GM12878 (cell line): Measurements from ENCODE around the gene SLC15A4. TPM values are rescaled to one million over a fixed set of nuclear protein-coding genes. Genes with fewer than 3 reads are reported as not detected.

ENCODE experiments used
- ATAC-seq: fragments of 200-7000 bp; cut with Tn5 transposase; 3 replicates; pipeline ENCODE4 v1.9.1; 2020; ENCODE audit warnings: mild to moderate bottlenecking, moderate library complexity
- BruUV-seq: library from RNA; stranded (reverse); fragments of 400-500 nt; replicated peaks from 2 replicates; lab custom pipeline; 2021; lab: Mats Ljungman, UMichigan
- CTCF ChIA-PET: fragments of 300-600 bp; sonication (Branson Sonifier 250); formaldehyde crosslinking; extraction: SDS; loops from one replicate; lab custom pipeline; 2021; ENCODE audit warnings: inconsistent platforms; lab: Yijun Ruan, JAX
- POLR2A ChIA-PET: fragments of 350-600 bp; formaldehyde crosslinking; extraction: SDS; loops from one replicate; lab custom pipeline; 2021; ENCODE audit warnings: inconsistent platforms; lab: Charles Lee
- RAD21 ChIA-PET: fragments of 300-600 bp; sonication (Branson Sonifier 250); formaldehyde crosslinking; loops from one replicate; lab custom pipeline; 2023; ENCODE audit warnings: antibody characterized with exemption; ENCODE audit not compliant: unreplicated experiment; lab: Charles Lee
- SMC1A ChIA-PET: fragments of 300-600 bp; sonication (Branson Sonifier 250); formaldehyde crosslinking; loops from one replicate; lab custom pipeline; 2023; ENCODE audit not compliant: unreplicated experiment, uncharacterized antibody; lab: Charles Lee
- DNase-seq: peaks from one replicate; pipeline ENCODE4 v3.0.0-alpha.2; 2011; ENCODE audit warnings: low read depth, low spot score
- FAIRE-seq: peaks from 3 replicates; lab custom pipeline; 2011; peaks lifted over from hg19 to GRCh38; lab: Jason Lieb, UNC
- H2AFZ ChIP-seq: 2 replicates; pipeline ENCODE4 v1.6.0; 2011; ENCODE audit warnings: low read depth, low read length, control low read depth; ENCODE audit not compliant: control insufficient read depth
- H3K27ac ChIP-seq: 2 replicates; pipeline ENCODE4 v1.5.1; 2011; ENCODE audit warnings: control low read depth; ENCODE audit not compliant: control insufficient read depth, insufficient read depth
- H3K27me3 ChIP-seq, 2 experiments: replicated peaks in 1 of 2; 2 replicates each; pipeline versions ENCODE4 v1.6.0 to v1.6.1; 2011; ENCODE audit warnings: low read length in 1 of 2; ENCODE audit not compliant: control insufficient read depth in 2 of 2, insufficient read depth in 2 of 2
- H3K36me3 ChIP-seq, 2 experiments: 2 replicates each; pipeline ENCODE4 v1.5.1; 2011; ENCODE audit warnings: low read length in 1 of 2; ENCODE audit not compliant: control insufficient read depth in 2 of 2, insufficient read depth in 2 of 2
- H3K4me1 ChIP-seq: 2 replicates; pipeline ENCODE4 v1.6.1; 2011; ENCODE audit warnings: mild to moderate bottlenecking, low read length, moderate library complexity, mixed read lengths; ENCODE audit not compliant: control insufficient read depth, insufficient read depth
- H3K4me2 ChIP-seq: 2 replicates; pipeline ENCODE4 v1.6.0; 2011; ENCODE audit warnings: control low read depth; ENCODE audit not compliant: control insufficient read depth, insufficient read depth
- H3K4me3 ChIP-seq: fragments of 200-600 bp; sonication (generic); 2 replicates; pipeline ENCODE4 v1.5.1; 2016
- H3K79me2 ChIP-seq: 2 replicates; pipeline ENCODE4 v1.6.0; 2011; ENCODE audit warnings: low read length; ENCODE audit not compliant: control insufficient read depth, insufficient read depth
- H3K9ac ChIP-seq: 2 replicates; pipeline ENCODE4 v1.8.0; 2011; ENCODE audit warnings: low read length, control low read depth, mixed read lengths; ENCODE audit not compliant: control insufficient read depth, insufficient read depth
- H3K9me3 ChIP-seq: replicated peaks from 3 replicates; pipeline ENCODE4 v1.5.1; 2011; ENCODE audit warnings: mild to moderate bottlenecking, low read length; ENCODE audit not compliant: control insufficient read depth, insufficient read depth
- H4K20me1 ChIP-seq: 2 replicates; pipeline ENCODE4 v1.6.0; 2011; ENCODE audit not compliant: control insufficient read depth, insufficient read depth
- ATF3 ChIP-seq: IDR thresholded peaks from 2 replicates; pipeline ENCODE4 v1.6.1; 2011; ENCODE audit warnings: low read depth, mild to moderate bottlenecking, low read length, moderate library complexity, borderline replicate concordance; ENCODE audit errors: extremely low read depth
- FOXM1 ChIP-seq: IDR thresholded peaks from 2 replicates; pipeline ENCODE4 v1.6.1; 2012; ENCODE audit warnings: low read depth, mild to moderate bottlenecking, inconsistent platforms, low read length, moderate library complexity
- MTA2 ChIP-seq: fragments of 450-650 bp; IDR thresholded peaks from 2 replicates; pipeline ENCODE4 v1.6.1; 2016; ENCODE audit warnings: low read depth, mild to moderate bottlenecking, moderate library complexity
- NFXL1 ChIP-seq: fragments of 450-650 bp; IDR thresholded peaks from 2 replicates; pipeline ENCODE4 v1.6.1; 2017; ENCODE audit warnings: antibody characterized with exemption, mild to moderate bottlenecking, borderline replicate concordance
- NFYB ChIP-seq: IDR thresholded peaks from 2 replicates; pipeline ENCODE4 v1.6.1; 2011; ENCODE audit warnings: low read depth, mild to moderate bottlenecking, low read length, improper control_type of control experiment, moderate library complexity; ENCODE audit not compliant: insufficient read depth
- RAD51 ChIP-seq: fragments of 450-650 bp; IDR thresholded peaks from 2 replicates; pipeline ENCODE4 v1.6.1; 2016; ENCODE audit warnings: moderate library complexity, mild to moderate bottlenecking, inconsistent platforms
- SREBF1 ChIP-seq: IDR thresholded peaks from 2 replicates; pipeline ENCODE4 v1.6.1; 2012; ENCODE audit warnings: mild to moderate bottlenecking, low read length
- TBL1XR1 ChIP-seq: IDR thresholded peaks from 2 replicates; pipeline ENCODE4 v1.6.1; 2012; ENCODE audit warnings: low read depth, low read length, improper control_type of control experiment
- ZNF207 ChIP-seq: fragments of 450-650 bp; IDR thresholded peaks from 2 replicates; pipeline ENCODE4 v1.6.1; 2014; ENCODE audit warnings: antibody characterized with exemption, mild to moderate bottlenecking, borderline replicate concordance
- ZNF217 ChIP-seq: fragments of 450-650 bp; IDR thresholded peaks from 2 replicates; pipeline ENCODE4 v1.6.1; 2017; ENCODE audit warnings: antibody characterized with exemption, mild to moderate bottlenecking
- WGBS: methylation state at CpG from one replicate; pipeline ENCODE4 v1.1.6; 2016; ENCODE audit warnings: low lambda C conversion rate; ENCODE audit not compliant: insufficient replicate concordance, insufficient coverage; ENCODE audit errors: missing lambda C conversion rate; 5-methylcytosine and 5-hydroxymethylcytosine counted together
- in situ Hi-C: fragments of 300-500 bp; cut with MboI; formaldehyde crosslinking; loops from 9 replicates; pipeline ENCODE4 v1.14.3; 2018; ENCODE audit warnings: mixed read lengths
- intact Hi-C: fragments of 100-400 bp; cut with micrococcal nuclease; formaldehyde crosslinking; loops from one replicate; pipeline ENCODE4 v1.14.2; 2022; ENCODE audit not compliant: unreplicated experiment
- polyA plus RNA-seq, 11 experiments: library from polyadenylated mRNA; depleted of rRNA in 4 of 11; unstranded in 6 of 11; stranded (reverse) in 5 of 11; fragments of >200 nt; fragmentation: Nextera tagmentation in 4 of 11; fragmentation: Illumina TruSeq in 1 of 11; extraction: Ambion mirVana in 4 of 11; extraction: Trizol in 1 of 11; gene quantifications; 1 replicate in 1 of 11; 2 replicates in 10 of 11; pipeline versions ENCODE4 v1.2.1 to v1.2.3, GENCODE V29; 2011 to 2016; ENCODE audit warnings: inconsistent platforms in 2 of 11, missing spikeins in 2 of 11, low read depth in 1 of 11
- total RNA-seq, 4 experiments: library from RNA; depleted of rRNA in 3 of 4; stranded (reverse); fragments of >200 nt in 3 of 4; fragmentation: Illumina TruSeq in 1 of 4; extraction: Trizol in 1 of 4; gene quantifications; 2 replicates each; pipeline versions ENCODE4 v1.2.1 to v1.2.3, GENCODE V29; 2013 to 2021
- TF ChIP-seq, protein P1 (sequence below): fragments of 450-650 bp; IDR thresholded peaks from 2 replicates; pipeline ENCODE4 v1.6.1; 2016; ENCODE audit warnings: mild to moderate bottlenecking
- TF ChIP-seq, protein P2 (sequence below): IDR thresholded peaks from 2 replicates; pipeline ENCODE4 v1.6.1; 2012; ENCODE audit warnings: low read length, inconsistent platforms
- TF ChIP-seq, protein P3 (sequence below): IDR thresholded peaks from 2 replicates; pipeline ENCODE4 v1.6.1; 2011; ENCODE audit warnings: borderline replicate concordance, low read depth, mild to moderate bottlenecking, moderate library complexity, low read length; ENCODE audit not compliant: insufficient read depth, poor library complexity, severe bottlenecking

SLC15A4 gene
- total and polyA plus RNA-seq, 10 of the 15 experiments (the other 5 are each of a cell fraction or from before 2014, with no cell fraction given), result 12.7 to 257 (median 36.6) TPM

- ATAC-seq (peak; percentile 85), FAIRE-seq (peak; percentile 73), DNase-seq (no peak)
- H2AFZ ChIP-seq, result peak overlapping the region; percentile 6; the same call in 1 of the 2 replicates
- intact Hi-C loops, result loop anchor here (1.0 kb wide), 2 partner anchors 11 to 31 kb away; no protein-coding TSS in a partner anchor
- H3K4me1 ChIP-seq, result peaks cover 32% of the 10 kb centered on the region
- H3K9ac ChIP-seq, result no peak overlapping the region
- H3K27me3 ChIP-seq, result no peaks in the 10 kb centered on the region
- H3K4me2 ChIP-seq, result peak overlapping the region; percentile 81
- peaks cover 2% of the 10 kb centered on the region; the same call in 1 of the 3 replicates for H3K9me3 ChIP-seq
- H3K4me3 ChIP-seq, result no peak overlapping the region
- POLR2A ChIA-PET, result interaction anchor here (0.6 to 2.2 kb wide), 8 partner anchors 10 to 45 kb away, joined by 3 to 20 read pairs (median 6); partner anchors contain the start of gene SLC15A4
- no peaks in the 10 kb centered on the region for H3K36me3 ChIP-seq
- no peaks in the 10 kb centered on the region for H4K20me1 ChIP-seq
- WGBS, result 1% methylated on average over 8 of the region's 8 CpGs
- no peaks in the 10 kb centered on the region for H3K79me2 ChIP-seq
- CTCF ChIA-PET, result interaction anchor here (1.0 to 1.5 kb wide), 2 partner anchors 10 to 16 kb away, joined by 3 to 4 read pairs; no protein-coding TSS in a partner anchor
- in situ Hi-C loops, result no loop called here
- no TSS peak for BruUV-seq
- H3K27ac ChIP-seq, result peak overlapping the region; percentile 50
- SMC1A ChIA-PET, result interaction anchor here (0.8 to 2.8 kb wide), 10 partner anchors 10 to 94 kb away, joined by 3 to 47 read pairs (median 6); partner anchors contain the start of gene SLC15A4
- RAD21 ChIA-PET, result interaction anchor here (0.7 to 2.2 kb wide), 9 partner anchors 10 to 74 kb away, joined by 3 to 20 read pairs (median 4); no protein-coding TSS in a partner anchor
- peak; percentile 61; the same call in 1 of the 2 replicates for TF ChIP-seq TBL1XR1
- TF ChIP-seq, protein P1, sequence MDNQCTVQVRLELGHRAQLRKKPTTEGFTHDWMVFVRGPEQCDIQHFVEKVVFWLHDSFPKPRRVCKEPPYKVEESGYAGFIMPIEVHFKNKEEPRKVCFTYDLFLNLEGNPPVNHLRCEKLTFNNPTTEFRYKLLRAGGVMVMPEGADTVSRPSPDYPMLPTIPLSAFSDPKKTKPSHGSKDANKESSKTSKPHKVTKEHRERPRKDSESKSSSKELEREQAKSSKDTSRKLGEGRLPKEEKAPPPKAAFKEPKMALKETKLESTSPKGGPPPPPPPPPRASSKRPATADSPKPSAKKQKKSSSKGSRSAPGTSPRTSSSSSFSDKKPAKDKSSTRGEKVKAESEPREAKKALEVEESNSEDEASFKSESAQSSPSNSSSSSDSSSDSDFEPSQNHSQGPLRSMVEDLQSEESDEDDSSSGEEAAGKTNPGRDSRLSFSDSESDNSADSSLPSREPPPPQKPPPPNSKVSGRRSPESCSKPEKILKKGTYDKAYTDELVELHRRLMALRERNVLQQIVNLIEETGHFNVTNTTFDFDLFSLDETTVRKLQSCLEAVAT, result peak; percentile 84
- TF ChIP-seq, protein P2, sequence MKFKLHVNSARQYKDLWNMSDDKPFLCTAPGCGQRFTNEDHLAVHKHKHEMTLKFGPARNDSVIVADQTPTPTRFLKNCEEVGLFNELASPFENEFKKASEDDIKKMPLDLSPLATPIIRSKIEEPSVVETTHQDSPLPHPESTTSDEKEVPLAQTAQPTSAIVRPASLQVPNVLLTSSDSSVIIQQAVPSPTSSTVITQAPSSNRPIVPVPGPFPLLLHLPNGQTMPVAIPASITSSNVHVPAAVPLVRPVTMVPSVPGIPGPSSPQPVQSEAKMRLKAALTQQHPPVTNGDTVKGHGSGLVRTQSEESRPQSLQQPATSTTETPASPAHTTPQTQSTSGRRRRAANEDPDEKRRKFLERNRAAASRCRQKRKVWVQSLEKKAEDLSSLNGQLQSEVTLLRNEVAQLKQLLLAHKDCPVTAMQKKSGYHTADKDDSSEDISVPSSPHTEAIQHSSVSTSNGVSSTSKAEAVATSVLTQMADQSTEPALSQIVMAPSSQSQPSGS, result peak; percentile 51; the same call in 1 of the 2 replicates
- TF ChIP-seq ZNF217, result peak; percentile 87; the same call in 1 of the 2 replicates
- TF ChIP-seq NFYB, result no peak
- peak; percentile 8; the same call in 1 of the 2 replicates for TF ChIP-seq RAD51
- no peak for TF ChIP-seq ZNF207
- peak; percentile 72 for TF ChIP-seq FOXM1
- peak; percentile 95 for TF ChIP-seq MTA2
- no peak for TF ChIP-seq ATF3
- TF ChIP-seq, protein P3, sequence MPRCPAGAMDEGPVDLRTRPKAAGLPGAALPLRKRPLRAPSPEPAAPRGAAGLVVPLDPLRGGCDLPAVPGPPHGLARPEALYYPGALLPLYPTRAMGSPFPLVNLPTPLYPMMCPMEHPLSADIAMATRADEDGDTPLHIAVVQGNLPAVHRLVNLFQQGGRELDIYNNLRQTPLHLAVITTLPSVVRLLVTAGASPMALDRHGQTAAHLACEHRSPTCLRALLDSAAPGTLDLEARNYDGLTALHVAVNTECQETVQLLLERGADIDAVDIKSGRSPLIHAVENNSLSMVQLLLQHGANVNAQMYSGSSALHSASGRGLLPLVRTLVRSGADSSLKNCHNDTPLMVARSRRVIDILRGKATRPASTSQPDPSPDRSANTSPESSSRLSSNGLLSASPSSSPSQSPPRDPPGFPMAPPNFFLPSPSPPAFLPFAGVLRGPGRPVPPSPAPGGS, result no peak
- no peak for TF ChIP-seq SREBF1
- no peak for TF ChIP-seq NFXL1
Observed at GRCh38 chr12:128840862-128841468, 17.2 kb upstream of the SLC15A4 start.
